HPDE6-E6E7 (cell line): Measurements from ENCODE around the gene CFAP46.

Experiments
- DNase-seq: peaks from one replicate; pipeline ENCODE4 v3.0.0; 2011; ENCODE audit warnings: missing footprints; ENCODE audit errors: extremely low spot score

The CFAP46 gene

GRCh38 chr10:132861884-132862461 is 80.4 kb downstream of the CFAP46 start:
- DNase-seq, result no peak

- no peak for DNase-seq
Observed at GRCh38 chr10:132861116-132861691, 81.2 kb downstream of the CFAP46 start.

- DNase-seq, result no peak
Observed at GRCh38 chr10:132860532-132860931, 81.8 kb downstream of the CFAP46 start.

- no peak for DNase-seq
Observed at GRCh38 chr10:132859084-132859855, 83.1 kb downstream of the CFAP46 start.

GRCh38 chr10:132858121-132859081 is 84.0 kb downstream of the CFAP46 start:
- no peak for DNase-seq

GRCh38 chr10:132856869-132857524 is 85.4 kb downstream of the CFAP46 start:
- DNase-seq, result no peak

- DNase-seq, result no peak
Observed at GRCh38 chr10:132855889-132856288, 86.5 kb downstream of the CFAP46 start.

GRCh38 chr10:132851451-132851850 is 90.9 kb downstream of the CFAP46 start:
- no peak for DNase-seq

- no peak for DNase-seq
Observed at GRCh38 chr10:132850896-132851295, 91.5 kb downstream of the CFAP46 start.

GRCh38 chr10:132850246-132850645 is 92.1 kb downstream of the CFAP46 start:
- DNase-seq, result no peak

- DNase-seq, result no peak
Observed at GRCh38 chr10:132849546-132850031, 92.8 kb downstream of the CFAP46 start.

GRCh38 chr10:132848951-132849545 is 93.3 kb downstream of the CFAP46 start:
- DNase-seq, result no peak

- no peak for DNase-seq
Observed at GRCh38 chr10:132848291-132848701, 94.1 kb downstream of the CFAP46 start.

- no peak for DNase-seq
Observed at GRCh38 chr10:132847856-132848255, 94.5 kb downstream of the CFAP46 start.

- no peak for DNase-seq
Observed at GRCh38 chr10:132847416-132847777, 95.0 kb downstream of the CFAP46 start.

GRCh38 chr10:132846631-132847415 is 95.5 kb downstream of the CFAP46 start:
- DNase-seq, result no peak

GRCh38 chr10:132845780-132846595 is 96.4 kb downstream of the CFAP46 start:
- DNase-seq, result no peak

GRCh38 chr10:132845041-132845551 is 97.3 kb downstream of the CFAP46 start:
- DNase-seq, result no peak
